Stimulated activated CD4-positive, alpha-beta T cell treated with anti-CD3 and anti-CD28 coated beads, Interleukin-1b, Interleukin-23, amount 100 ng/mL, for 48 hours (primary cell): Measurements from ENCODE around the gene CEBPE.
A peak's percentile ranks its signal among the peaks of the same experiment; 100 is the strongest.

ENCODE experiments used
- DNase-seq: peaks from one replicate; pipeline ENCODE4 v3.0.0-alpha.2; 2020

CEBPE gene

DNA sequence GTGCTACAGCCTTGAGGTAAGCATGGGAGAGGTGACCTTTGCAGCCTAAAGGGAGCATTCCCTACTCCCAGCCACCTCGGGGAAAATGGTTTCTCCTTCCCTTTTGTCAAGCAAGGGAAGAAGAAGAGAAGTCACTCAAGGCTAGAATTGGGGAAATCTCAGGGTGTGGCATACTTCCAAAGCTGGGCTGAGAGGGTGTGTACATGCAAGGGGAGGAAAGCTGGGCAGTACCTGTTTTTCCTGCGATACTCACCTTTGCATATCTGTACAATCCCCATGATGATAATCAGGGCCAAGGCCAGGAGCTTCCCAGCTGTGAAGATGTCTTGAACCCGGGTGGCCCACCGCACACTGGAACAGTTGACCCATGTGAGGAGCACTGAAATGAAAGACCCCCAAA, 23.8 kb upstream of the CEBPE start:
- no peak for DNase-seq

DNA sequence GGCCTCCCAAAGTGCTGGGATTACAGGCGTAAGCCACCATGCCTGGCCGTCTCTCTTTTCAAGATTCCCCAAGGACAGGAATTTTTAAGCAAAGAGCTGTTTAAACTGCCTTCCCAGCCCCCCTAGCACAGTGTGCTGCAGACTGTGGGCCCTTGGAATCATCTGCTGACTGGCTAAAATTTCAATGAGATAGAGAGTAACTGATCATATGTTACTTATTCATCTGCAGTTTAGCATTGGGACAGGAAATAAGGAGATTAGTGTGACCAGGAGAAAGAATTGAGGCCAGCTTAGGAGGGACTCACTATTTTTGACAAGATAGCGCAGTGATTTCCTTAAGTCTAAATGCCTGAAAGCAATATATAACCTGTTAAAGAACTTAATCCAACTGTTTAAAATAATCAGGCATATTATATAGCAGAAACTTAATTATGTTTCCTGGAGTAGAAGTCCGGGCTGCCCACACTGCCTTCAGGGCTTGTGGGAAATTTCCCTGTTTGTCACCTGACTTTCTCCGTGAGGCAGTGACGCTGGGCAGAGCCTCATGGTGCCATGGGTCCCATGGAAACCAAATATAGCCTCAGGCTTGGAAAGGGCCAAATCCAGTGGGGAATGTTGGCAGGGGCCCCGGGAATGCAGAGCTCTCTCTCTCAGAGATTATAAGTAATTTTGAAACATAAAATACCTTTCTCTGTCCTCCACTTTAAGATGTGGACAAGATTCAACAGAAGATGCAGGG, 22.8 kb upstream of the CEBPE start:
- no peak for DNase-seq

DNA sequence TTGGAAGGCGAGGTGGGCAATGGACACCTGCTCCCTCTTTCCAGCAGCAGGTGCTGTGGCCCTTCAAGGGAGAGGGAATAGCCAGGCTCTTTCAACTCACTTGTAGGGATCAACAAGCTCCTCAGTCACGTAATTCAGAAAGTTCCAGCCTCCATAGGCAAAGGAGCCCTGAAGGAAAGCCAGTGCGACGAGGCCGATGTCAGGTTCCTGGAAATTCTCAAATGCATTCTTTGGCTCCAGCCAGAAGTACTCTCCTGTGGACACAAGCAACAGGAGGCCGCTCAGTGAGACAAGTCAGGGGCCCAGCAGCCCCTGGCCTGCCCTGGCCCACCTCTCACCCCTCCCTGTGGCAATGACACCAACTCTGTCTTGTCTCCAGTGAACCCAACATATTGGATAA, 21.3 kb upstream of the CEBPE start:
- no peak for DNase-seq

DNA sequence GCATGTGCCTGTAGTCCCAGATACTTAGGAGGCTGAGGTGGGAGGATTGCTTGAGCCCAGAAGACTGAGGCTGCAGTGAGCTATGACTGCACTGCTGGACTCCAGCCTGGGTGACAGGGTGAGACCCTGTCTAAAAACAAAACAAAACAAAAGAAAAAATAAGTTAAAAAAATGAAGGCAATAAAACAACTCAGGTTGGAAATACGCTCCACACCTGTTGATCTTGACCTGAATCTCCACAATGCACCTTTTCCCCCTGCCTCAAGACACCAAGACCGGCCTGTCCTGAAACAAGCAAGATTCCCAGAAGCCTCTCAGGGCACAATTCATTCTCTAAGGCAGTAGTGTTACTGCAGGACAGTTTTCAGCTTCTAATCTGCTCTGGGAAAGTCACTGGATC, 20.8 kb upstream of the CEBPE start:
- DNase-seq = no peak

DNA sequence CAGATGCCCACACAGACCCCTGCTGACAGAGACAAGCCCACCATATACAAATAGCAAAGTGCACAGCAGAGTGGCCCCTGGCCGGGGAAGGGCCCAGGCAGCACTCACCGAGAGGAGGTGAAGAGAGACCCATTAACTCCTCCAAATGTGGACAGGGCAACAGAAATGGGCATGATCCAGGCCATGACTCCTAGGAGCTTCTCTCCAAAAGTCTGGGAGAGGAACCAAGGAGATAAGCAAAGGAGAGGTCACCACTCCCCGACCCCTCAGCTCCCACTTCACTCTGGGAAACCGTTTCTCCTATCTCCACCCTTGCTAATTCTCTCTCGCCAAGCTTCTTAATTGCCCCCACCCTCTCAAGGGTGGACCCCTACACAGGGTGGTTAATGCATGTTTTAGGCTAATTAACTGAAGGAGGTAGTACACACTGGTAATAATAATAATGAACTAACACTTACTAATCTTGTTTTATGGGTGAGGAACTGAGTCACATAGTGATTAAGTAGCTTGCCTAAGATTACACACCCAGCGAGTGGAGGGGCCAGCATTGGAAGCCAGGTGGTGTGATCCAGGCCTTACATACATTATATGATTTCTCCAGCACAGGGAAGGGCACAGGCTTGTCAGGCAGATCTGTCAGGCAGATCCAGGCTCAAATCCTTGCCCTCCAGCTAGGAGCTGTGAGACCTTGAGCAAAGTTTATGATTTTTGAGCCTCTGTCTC, 18.9 kb upstream of the CEBPE start:
- no peak for DNase-seq

DNA sequence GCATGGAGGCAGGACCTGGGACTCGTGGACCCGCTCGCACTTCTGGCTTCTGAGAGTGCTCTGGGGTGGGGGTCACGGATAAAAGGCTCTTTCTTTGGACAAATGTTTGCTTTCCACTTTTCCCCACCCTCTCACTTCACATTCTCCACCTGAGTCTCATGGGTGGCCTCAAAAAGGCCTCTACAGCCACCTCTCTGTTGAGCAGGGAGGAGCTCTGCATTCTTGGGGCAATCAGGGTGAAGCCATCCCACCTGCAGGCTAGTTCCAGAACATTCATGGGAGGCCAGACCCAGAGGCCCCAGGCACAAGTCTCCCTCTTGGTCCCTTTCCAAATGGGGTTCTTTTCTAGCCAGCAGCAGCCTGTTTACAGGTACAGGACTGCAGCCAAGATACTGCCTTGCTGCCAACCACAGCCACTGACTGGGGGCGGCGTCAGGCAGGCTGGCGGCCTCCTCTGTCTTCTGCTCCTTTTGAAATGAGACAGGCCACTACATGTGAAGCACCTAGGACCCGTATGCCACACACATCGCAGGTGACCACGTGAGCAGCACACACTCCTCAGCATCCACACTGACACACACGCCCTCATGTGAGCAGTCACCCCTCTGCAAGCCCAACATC, 18.2 kb upstream of the CEBPE start:
- no peak for DNase-seq

DNA sequence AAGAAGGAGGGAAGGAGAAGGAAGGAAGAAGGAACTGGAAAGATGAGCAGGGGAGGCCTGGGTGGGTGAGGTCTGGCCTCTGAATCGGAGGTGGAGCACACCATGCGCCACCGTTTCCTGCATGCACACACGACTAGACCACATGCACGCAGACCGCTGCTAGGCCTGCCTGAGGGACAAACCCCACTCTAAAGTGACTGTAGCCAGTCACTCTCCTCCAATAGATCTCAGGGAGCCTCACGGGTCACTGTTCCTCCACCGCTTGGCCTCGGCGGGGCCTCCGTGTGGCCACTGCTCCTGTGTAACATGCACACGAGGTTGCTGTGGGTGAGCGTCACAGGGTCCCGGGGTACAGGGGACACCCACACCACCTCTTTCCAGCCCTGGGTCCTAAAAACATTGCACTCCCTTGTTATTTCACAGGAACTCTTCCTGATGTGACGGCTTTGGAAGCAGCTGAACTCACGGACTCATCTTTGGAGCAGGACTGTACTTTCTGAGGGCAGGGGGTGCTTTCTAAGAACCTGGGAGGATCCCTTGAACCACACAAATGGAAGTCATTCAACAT, 17.6 kb upstream of the CEBPE start:
- DNase-seq = no peak

DNA sequence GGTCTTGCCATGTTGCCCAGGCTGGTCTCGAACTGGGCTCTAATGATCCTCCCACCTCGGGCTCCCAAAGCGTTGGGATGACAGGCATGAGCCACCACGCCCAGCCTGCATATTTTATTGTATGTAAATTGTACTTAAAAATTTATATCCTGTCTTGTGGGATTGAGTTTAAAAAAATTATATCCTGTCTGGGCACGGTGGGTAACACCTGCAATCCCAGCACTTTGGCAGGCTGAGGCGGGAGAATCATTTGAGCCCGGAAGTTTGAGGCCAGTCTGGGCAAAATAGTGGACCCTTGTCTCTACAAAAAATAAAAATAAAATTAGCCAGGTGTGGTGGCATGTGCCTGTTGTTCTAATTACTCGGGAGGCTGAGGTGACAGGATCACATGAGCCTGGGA, 13.9 kb upstream of the CEBPE start:
- DNase-seq = no peak

DNA sequence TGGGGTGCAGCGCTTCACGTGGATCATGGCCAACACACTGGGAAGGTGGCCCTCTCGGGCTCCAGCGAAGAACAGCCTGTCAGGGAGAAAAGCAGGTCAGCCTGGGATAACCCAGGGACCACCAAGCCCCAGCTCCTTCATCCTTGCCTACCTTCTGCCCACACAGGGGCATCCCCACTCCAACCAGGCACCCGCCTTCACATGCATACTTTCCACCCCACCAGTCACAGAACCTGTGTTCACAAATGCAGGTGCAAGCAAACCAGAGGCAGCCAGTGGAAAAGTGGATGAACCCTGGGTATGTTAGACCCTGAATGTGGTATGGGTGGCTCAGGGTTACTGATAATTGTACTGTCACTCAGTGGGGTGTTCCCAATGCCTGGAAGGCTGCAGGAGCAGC, 12.4 kb upstream of the CEBPE start:
- DNase-seq = no peak

DNA sequence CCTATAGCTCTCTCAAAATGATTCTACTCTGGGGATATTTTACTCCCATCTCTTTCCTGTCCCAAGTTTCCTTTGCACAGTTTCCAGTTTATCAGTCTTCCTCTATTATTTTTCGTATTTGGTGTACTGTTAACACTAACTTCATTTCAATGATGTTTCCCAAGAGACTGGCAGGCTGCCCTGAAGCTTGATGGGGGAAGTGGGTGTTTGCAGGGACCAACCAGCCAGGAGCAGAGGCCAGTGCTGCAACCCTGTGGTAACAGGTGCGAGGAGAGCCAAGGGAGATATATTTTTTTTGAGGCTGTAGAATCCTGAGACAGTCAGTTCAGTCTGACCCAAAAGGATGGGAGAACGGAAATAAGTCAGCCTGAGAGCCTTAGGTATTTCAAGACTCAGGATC, 11.8 kb upstream of the CEBPE start:
- no peak for DNase-seq

DNA sequence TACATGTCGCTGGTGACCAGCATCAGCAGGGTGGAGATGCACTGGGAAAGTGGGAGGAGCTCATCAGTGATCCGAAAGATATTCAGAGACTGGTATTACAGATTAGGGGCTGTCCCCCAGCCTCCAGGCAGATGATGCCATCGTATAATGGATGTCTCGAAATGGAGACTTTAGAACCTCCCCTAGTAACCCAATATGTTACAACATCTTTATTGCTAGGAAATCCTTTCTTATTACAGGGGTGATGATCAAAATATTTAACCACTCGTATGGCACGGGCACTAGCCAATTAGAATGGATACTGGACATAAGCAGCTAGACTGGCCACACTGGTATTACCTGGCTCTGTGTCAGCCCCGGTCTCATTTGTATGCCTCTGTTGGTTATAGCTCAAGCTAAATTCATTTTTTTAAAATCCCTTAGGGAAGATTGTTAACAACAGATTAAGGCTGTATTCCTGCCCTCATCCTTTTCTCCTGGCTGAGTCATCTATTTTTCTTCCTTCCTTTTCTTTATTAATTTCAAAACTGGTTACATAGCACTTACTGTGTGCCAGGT, 10.8 kb upstream of the CEBPE start:
- no peak for DNase-seq

DNA sequence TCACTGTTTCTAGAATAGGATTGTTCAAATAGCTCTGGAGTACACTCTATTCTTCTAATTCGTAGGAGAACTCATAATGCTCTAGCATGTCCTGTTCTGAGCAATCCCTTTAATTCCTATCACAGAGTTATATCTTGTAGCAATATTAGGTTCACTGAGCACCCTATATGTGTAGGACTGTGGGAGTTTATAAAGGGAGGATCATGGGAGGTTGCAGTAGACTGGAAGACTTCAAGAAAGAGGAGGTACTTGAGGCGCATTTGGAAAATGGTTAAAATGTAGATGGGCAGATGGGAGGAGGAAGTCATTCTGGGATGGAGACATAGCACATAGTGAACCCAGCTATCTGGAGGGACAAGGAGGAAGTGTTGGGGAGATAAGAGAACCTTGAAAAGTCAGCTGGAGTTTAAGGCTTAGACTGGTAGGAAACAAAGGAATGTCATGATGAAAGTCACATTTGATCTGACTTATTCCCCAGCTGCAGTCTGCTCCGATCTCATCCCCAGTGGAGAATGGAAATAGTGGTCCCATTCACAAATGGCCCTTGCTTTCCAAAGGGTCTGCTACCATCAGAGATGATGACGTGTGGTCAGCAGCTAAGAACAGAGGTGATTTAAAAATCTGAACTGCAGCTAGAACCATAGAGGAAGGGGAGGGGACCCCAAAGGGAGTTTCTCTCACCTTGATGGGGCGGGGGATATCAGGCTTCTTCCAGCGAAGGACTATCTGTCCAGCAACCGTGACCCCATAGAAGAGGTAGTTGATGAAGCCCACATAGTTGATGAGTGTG, 10.1 kb upstream of the CEBPE start:
- no peak for DNase-seq

DNA sequence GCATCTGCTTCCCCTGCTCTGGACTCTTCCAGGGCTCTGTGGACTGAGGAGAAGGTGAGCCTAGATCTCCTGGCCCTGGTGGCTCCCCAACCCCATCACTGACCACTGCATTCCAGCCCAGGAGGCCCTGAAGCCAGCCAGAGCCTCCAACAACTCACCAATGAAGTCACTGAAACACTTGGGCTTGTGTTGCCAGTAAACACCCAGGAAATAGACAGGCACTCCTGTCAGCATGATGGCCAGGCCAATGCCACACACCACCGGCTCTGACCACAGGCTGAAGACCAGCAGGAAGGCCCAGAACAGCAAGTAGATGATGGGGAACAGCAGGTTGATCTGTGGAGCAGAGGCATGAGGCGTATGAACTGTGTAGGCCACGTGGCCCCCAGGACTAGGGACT, 8.8 kb upstream of the CEBPE start:
- no peak for DNase-seq

DNA sequence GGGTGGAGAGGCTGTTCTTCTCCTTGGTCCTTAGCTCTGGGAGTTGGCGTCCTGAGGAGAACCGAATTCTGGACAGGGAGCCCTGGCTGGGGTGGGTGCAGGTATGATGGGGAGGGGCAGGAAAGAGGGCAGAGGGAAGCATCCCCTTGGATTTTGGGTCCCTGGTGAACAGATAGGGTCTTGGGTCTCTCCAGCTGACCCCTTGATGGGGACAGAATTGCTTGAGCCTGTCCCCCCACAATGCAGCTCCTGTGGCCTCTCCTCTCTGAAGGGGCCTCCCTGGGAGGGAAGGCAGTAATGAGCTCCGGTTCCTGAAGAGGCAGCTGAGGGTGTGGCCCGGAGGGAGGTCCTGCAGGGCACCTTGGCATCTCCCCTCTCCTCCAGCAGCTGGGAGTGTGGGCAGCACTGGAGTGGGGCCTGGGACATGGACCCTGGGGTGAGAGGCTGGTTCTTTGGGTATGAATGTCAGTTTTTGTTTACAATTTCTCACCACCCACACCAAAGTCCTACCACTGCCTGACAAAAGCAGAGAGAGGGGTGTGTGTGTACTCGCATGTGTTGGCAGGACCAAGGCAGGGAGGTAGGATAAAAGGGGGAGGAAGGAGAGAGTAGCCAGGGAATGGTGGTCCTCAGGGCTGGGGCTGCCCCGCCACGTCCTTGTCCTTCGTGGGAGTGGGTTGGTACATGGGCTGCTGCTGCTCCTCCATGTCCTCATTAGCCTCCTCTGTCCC, 7.7 kb upstream of the CEBPE start:
- no peak for DNase-seq

DNA sequence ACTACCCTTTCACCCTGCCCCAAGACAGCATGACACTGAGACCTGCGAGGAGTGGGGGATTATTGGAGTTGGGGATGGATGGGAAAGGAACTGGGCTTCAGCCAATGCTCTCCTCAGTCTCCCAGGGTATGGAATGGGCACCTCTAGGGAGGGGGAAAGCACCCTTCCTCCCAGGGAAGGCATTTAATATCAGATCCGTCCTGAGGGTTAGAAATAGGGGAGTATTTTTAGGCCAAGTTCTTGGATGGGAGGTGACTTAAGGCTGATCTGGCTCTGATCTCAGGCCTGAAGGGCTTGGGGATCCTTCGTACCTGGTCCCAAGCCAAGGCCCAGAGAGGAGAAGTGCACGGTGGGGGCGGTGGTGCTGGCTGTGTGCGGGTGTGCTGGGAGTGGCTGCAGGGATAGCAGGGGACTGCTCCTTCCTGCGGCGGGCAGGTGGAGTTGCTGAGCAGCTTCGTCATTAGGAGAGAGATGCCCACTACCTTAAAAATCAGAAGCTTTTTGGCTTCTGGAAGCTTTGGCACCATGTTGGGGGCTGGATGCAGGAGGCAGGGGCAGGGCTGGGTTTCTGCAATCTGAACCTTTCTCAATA, 7.0 kb upstream of the CEBPE start:
- DNase-seq = no peak

DNA sequence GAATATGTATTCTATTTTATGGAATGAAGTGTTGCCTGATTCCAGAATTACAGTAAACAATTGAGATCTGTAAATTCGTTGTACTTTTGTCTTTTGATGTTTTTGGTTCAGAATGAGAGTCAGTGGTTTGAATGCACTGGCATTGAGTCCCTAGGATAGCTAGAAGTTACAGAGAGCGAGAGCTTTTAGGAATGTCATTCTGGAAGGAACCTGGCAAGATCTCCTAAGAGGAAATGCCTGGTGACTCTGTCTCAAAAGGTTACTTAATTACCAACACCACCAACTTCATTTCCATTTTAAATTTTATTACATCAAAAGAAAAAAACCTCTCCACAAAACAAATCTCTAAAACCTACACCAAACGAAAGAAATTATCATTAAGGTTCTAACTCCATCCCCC, 6.0 kb upstream of the CEBPE start:
- DNase-seq = no peak

DNA sequence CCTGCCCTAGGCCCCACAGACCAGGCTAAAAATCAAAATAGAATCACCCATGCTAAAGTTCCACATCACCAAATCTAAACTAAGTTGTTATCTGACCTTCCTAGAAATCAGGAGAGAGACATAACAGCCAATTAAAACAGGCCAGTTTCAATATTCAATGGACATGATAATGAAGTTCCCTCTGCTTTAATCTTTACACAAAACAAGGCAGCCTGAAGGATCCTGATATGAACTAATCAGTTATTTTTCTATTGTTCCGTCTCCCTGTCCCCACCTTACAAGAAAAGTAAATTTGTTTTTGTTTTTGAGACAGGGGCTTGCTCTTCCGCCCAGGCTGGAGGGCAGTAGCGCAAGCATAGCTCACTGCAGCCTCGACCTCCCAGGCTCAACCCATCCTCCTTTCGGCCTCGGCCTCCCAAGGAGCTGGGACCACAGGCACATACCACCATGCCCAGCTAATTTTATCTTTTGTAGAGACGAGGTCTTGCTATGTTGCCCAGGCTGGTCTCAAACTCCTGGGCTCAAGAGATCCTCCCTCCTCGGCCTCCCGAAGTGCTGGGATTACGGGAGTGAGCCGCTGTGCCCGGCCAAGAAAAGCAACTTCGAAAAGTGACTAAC, 5.4 kb upstream of the CEBPE start:
- no peak for DNase-seq

DNA sequence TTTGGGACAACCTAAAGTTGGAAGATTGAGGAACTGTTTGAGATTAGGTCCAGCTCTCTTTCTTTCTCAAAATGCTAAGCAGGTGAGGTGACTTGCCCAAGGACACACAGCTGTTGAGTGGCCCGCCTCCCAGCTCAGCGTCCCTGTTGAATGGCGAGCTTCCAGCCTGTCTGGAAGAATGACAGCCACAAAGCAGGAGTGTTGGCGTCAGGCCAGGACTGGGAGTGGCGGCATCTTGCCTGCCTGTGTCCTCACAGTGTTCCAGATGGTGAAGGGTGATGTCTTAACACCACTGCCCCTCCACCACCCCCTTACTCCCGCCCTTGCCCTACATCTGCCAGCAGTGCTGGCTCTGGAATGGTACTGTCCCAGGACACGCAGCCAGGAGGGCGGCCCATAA, 4.4 kb upstream of the CEBPE start:
- no peak for DNase-seq

DNA sequence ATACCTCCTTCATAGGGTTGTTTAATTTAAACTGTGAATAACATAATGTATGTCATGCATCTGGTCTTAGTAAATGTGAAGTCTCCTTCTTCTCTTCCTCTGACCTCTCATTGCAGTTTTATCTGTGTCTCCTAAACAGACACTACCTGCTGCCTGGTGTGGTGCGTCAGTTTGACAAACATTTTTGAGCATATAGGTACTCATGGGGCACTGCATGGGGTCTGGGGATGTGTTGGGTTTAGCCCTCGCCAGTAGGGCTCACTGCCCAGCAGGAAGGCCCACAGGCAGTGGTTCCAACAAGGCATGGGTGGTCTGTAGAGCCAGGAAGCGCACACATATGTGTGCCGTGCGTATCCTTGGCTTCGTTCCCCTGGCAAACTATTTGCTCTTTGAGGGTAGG, 3.0 kb upstream of the CEBPE start:
- DNase-seq = no peak

DNA sequence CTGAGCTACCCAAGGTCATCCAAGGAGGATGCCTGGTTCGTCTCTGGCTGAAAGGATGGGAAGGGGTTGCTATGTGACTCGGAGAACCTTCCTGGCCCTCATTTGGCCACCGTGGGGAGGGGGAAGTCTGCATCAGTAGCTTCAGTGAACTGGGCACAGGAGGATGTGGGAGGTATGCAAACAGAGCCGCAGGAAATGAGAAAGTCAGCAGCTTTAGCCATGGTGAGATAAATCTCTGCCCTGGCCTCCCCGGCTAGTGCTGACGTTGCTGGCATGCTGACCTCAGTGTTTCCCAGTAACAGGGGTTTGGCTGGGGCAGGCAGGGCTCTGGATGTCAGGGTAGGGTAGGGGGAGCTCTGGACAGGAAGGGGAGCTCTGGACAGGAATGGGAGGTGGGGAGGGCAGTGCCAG, 2.3 kb upstream of the CEBPE start:
- DNase-seq = no peak

DNA sequence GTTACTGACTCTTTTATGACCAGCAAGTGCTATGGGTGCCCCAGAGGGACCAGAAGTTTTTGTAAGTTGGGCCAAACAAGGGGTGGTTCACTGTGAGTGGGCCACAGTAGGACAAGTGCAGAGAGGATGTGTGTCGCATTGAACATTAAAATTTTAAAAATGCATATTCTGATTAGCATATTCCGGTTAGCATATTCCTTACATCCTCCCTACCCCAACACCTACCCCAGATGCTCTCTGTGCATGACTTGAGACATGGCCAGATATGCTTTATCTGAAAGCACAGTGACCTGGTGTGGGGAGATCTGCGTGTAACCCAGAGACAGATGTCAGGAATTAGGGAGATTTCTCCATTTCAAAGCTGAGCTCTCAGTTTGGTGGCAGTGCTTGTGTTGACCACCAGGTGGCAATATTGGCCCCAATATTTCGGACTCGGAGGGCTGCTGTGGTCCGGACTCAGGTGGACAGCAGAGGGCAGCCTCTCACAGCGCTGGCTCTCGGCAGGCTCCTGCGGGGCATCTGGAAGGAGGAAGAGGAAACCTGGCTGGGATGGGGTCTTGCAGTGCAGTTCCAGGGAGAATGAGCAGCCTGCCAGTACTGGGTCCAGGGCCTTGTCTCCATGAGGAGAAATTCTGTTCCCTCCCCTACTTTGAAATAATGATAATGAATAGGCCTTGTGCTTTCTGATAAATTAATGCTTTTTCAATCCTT, 1.6 kb upstream of the CEBPE start:
- peak; percentile 85 for DNase-seq
